Bronchial epithelial cell (primary cell): Measurements from ENCODE around the gene LAMA5. TPM values are rescaled to one million over a fixed set of nuclear protein-coding genes. Genes with fewer than 3 reads are reported as not detected.

Source experiments
- DNase-seq: peaks from one replicate; pipeline ENCODE4 v3.0.0-alpha.2; 2010; ENCODE audit warnings: low read depth
- FAIRE-seq: peaks from 2 replicates; lab custom pipeline; 2011; peaks lifted over from hg19 to GRCh38; lab: Jason Lieb, UNC
- H3K27me3 ChIP-seq: 2 replicates; pipeline ENCODE4 v1.5.1; 2011; ENCODE audit warnings: low read length; ENCODE audit not compliant: control insufficient read depth, insufficient read depth
- H3K36me3 ChIP-seq: 2 replicates; pipeline ENCODE4 v1.5.1; 2011; ENCODE audit warnings: low read length; ENCODE audit not compliant: control insufficient read depth, insufficient read depth
- H3K4me3 ChIP-seq: 2 replicates; pipeline ENCODE4 v1.5.1; 2011; ENCODE audit warnings: mild to moderate bottlenecking, low read depth, low read length, control low read depth
- total RNA-seq: library from RNA; depleted of rRNA; stranded (reverse); fragments of >200 nt; gene quantifications from 2 replicates; pipeline ENCODE4 v1.2.1, GENCODE V29; 2014
- TF ChIP-seq, protein P1 (sequence below): IDR thresholded peaks from 2 replicates; pipeline ENCODE4 v1.5.1; 2011; ENCODE audit warnings: mild to moderate bottlenecking, moderate library complexity, low read length, control low read depth, inconsistent platforms; ENCODE audit not compliant: insufficient read depth, severe bottlenecking

Gene LAMA5
- total RNA-seq, 1 donor from 2014 or later, result 61.6 TPM

DNA sequence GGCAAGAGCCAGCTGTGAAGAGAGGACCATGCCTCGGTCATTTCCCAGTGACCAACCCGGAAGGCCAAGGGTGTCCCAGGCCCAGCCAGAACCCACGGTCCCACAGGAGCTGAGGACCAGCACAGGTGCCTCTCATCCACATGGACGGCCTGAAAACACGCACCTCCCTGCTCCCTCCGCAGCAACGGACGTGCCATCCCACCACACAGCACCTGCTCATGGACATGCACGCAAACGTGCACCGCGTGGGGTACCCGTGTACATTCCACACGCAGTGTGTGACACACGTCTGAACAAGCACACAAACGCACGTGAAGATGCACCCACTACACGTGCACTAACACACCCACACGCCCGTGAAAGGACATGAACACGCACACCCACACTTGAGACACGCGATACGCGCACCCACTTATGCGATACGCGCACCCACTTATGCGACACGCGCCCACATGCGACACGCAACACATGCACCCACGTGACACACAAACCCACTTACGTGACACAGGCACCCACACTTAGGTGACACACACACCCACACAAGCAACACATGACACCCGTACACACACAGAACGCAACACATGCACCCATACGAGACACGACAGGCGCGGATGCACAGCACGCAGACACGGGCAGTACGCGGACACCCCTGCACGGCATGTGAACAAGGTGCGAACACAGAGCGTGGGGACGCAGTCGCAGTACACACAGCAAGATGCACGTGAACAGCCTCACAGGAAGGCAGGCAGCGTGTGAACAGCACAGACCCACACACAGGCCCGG lies 30.1 kb downstream of the LAMA5 start:
- DNase-seq (no peak), FAIRE-seq (peak; percentile 99)
- H3K36me3 ChIP-seq, result peaks cover 49% of the 10 kb centered on the region
- no peaks in the 10 kb centered on the region for H3K27me3 ChIP-seq
- TF ChIP-seq, protein P1, sequence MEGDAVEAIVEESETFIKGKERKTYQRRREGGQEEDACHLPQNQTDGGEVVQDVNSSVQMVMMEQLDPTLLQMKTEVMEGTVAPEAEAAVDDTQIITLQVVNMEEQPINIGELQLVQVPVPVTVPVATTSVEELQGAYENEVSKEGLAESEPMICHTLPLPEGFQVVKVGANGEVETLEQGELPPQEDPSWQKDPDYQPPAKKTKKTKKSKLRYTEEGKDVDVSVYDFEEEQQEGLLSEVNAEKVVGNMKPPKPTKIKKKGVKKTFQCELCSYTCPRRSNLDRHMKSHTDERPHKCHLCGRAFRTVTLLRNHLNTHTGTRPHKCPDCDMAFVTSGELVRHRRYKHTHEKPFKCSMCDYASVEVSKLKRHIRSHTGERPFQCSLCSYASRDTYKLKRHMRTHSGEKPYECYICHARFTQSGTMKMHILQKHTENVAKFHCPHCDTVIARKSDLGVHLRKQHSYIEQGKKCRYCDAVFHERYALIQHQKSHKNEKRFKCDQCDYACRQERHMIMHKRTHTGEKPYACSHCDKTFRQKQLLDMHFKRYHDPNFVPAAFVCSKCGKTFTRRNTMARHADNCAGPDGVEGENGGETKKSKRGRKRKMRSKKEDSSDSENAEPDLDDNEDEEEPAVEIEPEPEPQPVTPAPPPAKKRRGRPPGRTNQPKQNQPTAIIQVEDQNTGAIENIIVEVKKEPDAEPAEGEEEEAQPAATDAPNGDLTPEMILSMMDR, result no peak
- no peak overlapping the region for H3K4me3 ChIP-seq

- H3K27me3 ChIP-seq, result no peaks in the 10 kb centered on the region
- FAIRE-seq (no peak), DNase-seq (no peak)
- H3K4me3 ChIP-seq, result no peak overlapping the region
- H3K36me3 ChIP-seq, result peaks cover 52% of the 10 kb centered on the region
- TF ChIP-seq, protein P1, result no peak
Measured at GRCh38 chr20:62336329-62336728, 30.8 kb downstream of the LAMA5 start.

GRCh38 chr20:62335532-62335931 lies 31.6 kb downstream of the LAMA5 start:
- no peak for DNase-seq
- no peak overlapping the region for H3K4me3 ChIP-seq
- no peak for FAIRE-seq
- H3K27me3 ChIP-seq, result no peaks in the 10 kb centered on the region
- TF ChIP-seq, protein P1, result no peak
- peaks cover 54% of the 10 kb centered on the region for H3K36me3 ChIP-seq

GRCh38 chr20:62334881-62335280 lies 32.2 kb downstream of the LAMA5 start:
- no peak for DNase-seq
- Histone ChIP-seq H3K4me3 (no peak overlapping the region), H3K27me3 (no peaks in the 10 kb centered on the region), H3K36me3 (peaks cover 58% of the 10 kb centered on the region)
- FAIRE-seq, result no peak
- TF ChIP-seq, protein P1, result no peak

DNA sequence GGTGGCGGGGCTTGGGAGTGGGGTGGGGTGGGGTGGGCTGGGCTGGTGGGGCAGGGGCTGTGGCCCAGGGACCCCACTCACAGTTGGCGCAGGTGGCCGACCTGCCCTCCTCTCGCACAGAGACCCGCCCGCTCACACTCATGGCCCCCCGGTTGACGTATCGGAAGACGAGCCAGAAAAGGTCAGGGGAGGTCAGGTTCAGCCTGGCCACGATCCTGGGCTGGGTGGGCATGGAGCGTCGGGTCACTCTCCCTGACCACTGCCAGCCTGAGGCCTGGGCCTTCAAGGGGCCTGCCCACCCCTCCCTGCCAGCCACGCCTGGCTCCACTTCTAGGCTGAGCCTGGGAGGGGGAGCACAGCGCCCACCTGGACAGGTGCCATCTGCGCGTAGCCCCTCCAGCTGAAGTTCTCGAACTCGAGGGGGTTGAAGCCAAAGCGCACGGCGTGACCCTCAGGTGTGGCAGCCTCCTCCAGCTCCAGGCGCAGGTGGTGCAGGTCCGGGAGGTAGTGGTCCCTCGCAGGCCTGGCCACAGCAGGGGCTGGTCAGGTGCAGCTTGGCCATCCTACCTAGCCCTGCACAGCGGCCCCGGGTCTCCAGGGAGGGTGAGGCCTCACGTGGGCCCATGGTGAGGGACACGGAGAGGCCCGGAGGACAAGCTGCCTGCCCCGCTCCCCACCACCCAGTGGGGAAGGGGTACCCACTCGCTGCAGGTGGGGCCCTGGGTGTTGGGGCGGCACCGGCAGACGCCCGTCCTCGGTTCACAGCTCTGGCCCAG lies 33.1 kb downstream of the LAMA5 start:
- no peak for FAIRE-seq
- Histone ChIP-seq H3K4me3 (no peak overlapping the region), H3K36me3 (peaks cover 63% of the 10 kb centered on the region), H3K27me3 (no peaks in the 10 kb centered on the region)
- no peak for DNase-seq
- TF ChIP-seq, protein P1, result no peak
